IMR-90 (cell line): ENCODE results near the gene PLEKHG4. TPM values are rescaled to one million over a fixed set of nuclear protein-coding genes. Genes with fewer than 3 reads are reported as not detected.

ENCODE experiments used
- ATAC-seq: fragments of 200-7000 bp; cut with Tn5 transposase; 2 replicates; pipeline ENCODE4 v1.9.1; 2020; ENCODE audit warnings: low read depth, mild to moderate bottlenecking, moderate library complexity
- BruUV-seq: library from RNA; stranded (reverse); fragments of 400-500 nt; replicated peaks from 2 replicates; lab custom pipeline; 2021; lab: Mats Ljungman, UMichigan
- CTCF ChIA-PET: fragments of 300-600 bp; formaldehyde crosslinking; extraction: SDS; loops from one replicate; lab custom pipeline; 2021; ENCODE audit warnings: antibody characterized with exemption; lab: Yijun Ruan, JAX
- POLR2A ChIA-PET: fragments of 300-600 bp; sonication (Branson Sonifier 250); formaldehyde crosslinking; loops from one replicate; lab custom pipeline; 2022; ENCODE audit warnings: antibody characterized with exemption; ENCODE audit not compliant: unreplicated experiment; lab: Charles Lee
- DNase-seq: peaks from one replicate; pipeline ENCODE4 v3.0.0; 2013
- H2AFZ ChIP-seq: replicated peaks from 2 replicates; pipeline ENCODE3; 2013; ENCODE audit warnings: low read length, mild to moderate bottlenecking; ENCODE audit not compliant: poor library complexity
- H2AK5ac ChIP-seq: 2 replicates; pipeline ENCODE4 v1.6.1; 2013; ENCODE audit warnings: low read depth, low read length, inconsistent platforms
- H2AK9ac ChIP-seq: replicated peaks from 2 replicates; pipeline ENCODE3; 2013; ENCODE audit warnings: mild to moderate bottlenecking, low read depth, low read length, moderate library complexity; ENCODE audit not compliant: poor library complexity
- H2BK120ac ChIP-seq: 2 replicates; pipeline ENCODE4 v1.6.1; 2013; ENCODE audit warnings: low read depth, low read length, inconsistent platforms
- H2BK15ac ChIP-seq: 3 replicates; pipeline ENCODE4 v1.6.1; 2013; ENCODE audit warnings: low read depth, low read length, inconsistent platforms
- H2BK20ac ChIP-seq: 2 replicates; pipeline ENCODE4 v1.6.1; 2013; ENCODE audit warnings: low read depth, mild to moderate bottlenecking, inconsistent platforms, low read length, moderate library complexity
- H2BK5ac ChIP-seq: 2 replicates; pipeline ENCODE4 v1.6.1; 2013; ENCODE audit warnings: mild to moderate bottlenecking, low read depth, low read length, inconsistent platforms; ENCODE audit not compliant: poor library complexity, severe bottlenecking
- H3K14ac ChIP-seq: replicated peaks from 2 replicates; pipeline ENCODE4 v1.6.1; 2013; ENCODE audit warnings: low read depth, low read length, inconsistent platforms
- H3K18ac ChIP-seq: 2 replicates; pipeline ENCODE4 v1.6.1; 2013; ENCODE audit warnings: low read depth, low read length, control low read depth
- H3K23ac ChIP-seq: 2 replicates; pipeline ENCODE4 v1.6.1; 2013; ENCODE audit warnings: low read depth, low read length, inconsistent platforms
- H3K27ac ChIP-seq: 2 replicates; pipeline ENCODE4 v1.5.1; 2013; ENCODE audit warnings: mild to moderate bottlenecking, control low read depth, low read length; ENCODE audit not compliant: insufficient read depth
- H3K27me3 ChIP-seq: 2 replicates; pipeline ENCODE4 v1.6.1; 2013; ENCODE audit warnings: low read length; ENCODE audit not compliant: control insufficient read depth, insufficient read depth
- H3K36me3 ChIP-seq: 2 replicates; pipeline ENCODE4 v1.6.1; 2013; ENCODE audit warnings: low read length, mixed read lengths; ENCODE audit not compliant: control insufficient read depth, insufficient read depth
- H3K4ac ChIP-seq: 2 replicates; pipeline ENCODE4 v1.6.1; 2013; ENCODE audit warnings: low read depth, low read length, inconsistent platforms
- H3K4me1 ChIP-seq: 2 replicates; pipeline ENCODE4 v1.6.1; 2013; ENCODE audit warnings: low read length, mixed read lengths; ENCODE audit not compliant: control insufficient read depth, insufficient read depth
- H3K4me2 ChIP-seq: 2 replicates; pipeline ENCODE4 v1.6.1; 2013; ENCODE audit warnings: low read depth, mild to moderate bottlenecking, control low read depth, low read length, moderate library complexity
- H3K4me3 ChIP-seq: 2 replicates; pipeline ENCODE4 v1.5.1; 2013; ENCODE audit warnings: low read depth, mild to moderate bottlenecking, control low read depth, low read length, moderate library complexity; ENCODE audit not compliant: insufficient read depth
- H3K56ac ChIP-seq: 2 replicates; pipeline ENCODE4 v1.6.1; 2013; ENCODE audit warnings: low read length, inconsistent platforms; ENCODE audit not compliant: insufficient read depth; ENCODE audit errors: extremely low read depth
- H3K79me1 ChIP-seq, 2 experiments: 2 replicates each; pipeline ENCODE4 v1.6.1; 2013; ENCODE audit warnings: low read length in 2 of 2, inconsistent platforms in 1 of 2, low read depth in 1 of 2
- H3K9ac ChIP-seq: 2 replicates; pipeline ENCODE4 v1.6.1; 2013; ENCODE audit warnings: low read depth, low read length, control low read depth
- H3K9me1 ChIP-seq: 2 replicates; pipeline ENCODE4 v1.6.1; 2013; ENCODE audit warnings: low read length, inconsistent platforms; ENCODE audit not compliant: insufficient read depth
- H3K9me3 ChIP-seq: 2 replicates; pipeline ENCODE4 v1.6.1; 2013; ENCODE audit warnings: low read length; ENCODE audit not compliant: control insufficient read depth, insufficient read depth
- H4K20me1 ChIP-seq: 2 replicates; pipeline ENCODE4 v1.6.1; 2013; ENCODE audit warnings: low read length, inconsistent platforms; ENCODE audit not compliant: insufficient read depth
- H4K5ac ChIP-seq: 2 replicates; pipeline ENCODE4 v1.6.1; 2013; ENCODE audit warnings: mild to moderate bottlenecking, low read depth, low read length, control low read depth
- H4K8ac ChIP-seq, 2 experiments: 2 replicates each; pipeline ENCODE4 v1.6.1; 2013; ENCODE audit warnings: low read depth in 2 of 2, low read length in 2 of 2, control low read depth in 1 of 2, inconsistent platforms in 1 of 2
- H4K91ac ChIP-seq: 2 replicates; pipeline ENCODE4 v1.6.1; 2013; ENCODE audit warnings: low read depth, low read length, inconsistent platforms; ENCODE audit not compliant: insufficient read depth
- BHLHE40 ChIP-seq: fragments of 150-350 bp; IDR thresholded peaks from 2 replicates; pipeline ENCODE4 v1.6.1; 2016; ENCODE audit warnings: mild to moderate bottlenecking, low read depth, low read length
- CEBPB ChIP-seq: IDR thresholded peaks from 2 replicates; pipeline ENCODE4 v1.6.1; 2012; ENCODE audit warnings: low read depth, low read length, improper control_type of control experiment
- CHD1 ChIP-seq: IDR thresholded peaks from 2 replicates; pipeline ENCODE4 v1.6.1; 2012; ENCODE audit warnings: low read depth, low read length, improper control_type of control experiment
- FOS ChIP-seq: fragments of 150-350 bp; IDR thresholded peaks from 2 replicates; pipeline ENCODE4 v1.6.1; 2016; ENCODE audit warnings: low read depth, low read length
- MAFK ChIP-seq: IDR thresholded peaks from 2 replicates; pipeline ENCODE4 v1.6.1; 2012; ENCODE audit warnings: low read depth, low read length, improper control_type of control experiment
- MAZ ChIP-seq: IDR thresholded peaks from 2 replicates; pipeline ENCODE4 v1.6.1; 2012; ENCODE audit warnings: low read depth, mild to moderate bottlenecking, low read length, improper control_type of control experiment, moderate library complexity, borderline replicate concordance
- MXI1 ChIP-seq: IDR thresholded peaks from 2 replicates; pipeline ENCODE4 v1.6.1; 2012; ENCODE audit warnings: low read depth, mild to moderate bottlenecking, low read length, moderate library complexity, borderline replicate concordance
- NFE2L2 ChIP-seq: fragments of 150-350 bp; IDR thresholded peaks from 2 replicates; pipeline ENCODE4 v1.6.1; 2016; ENCODE audit warnings: low read depth, mild to moderate bottlenecking, low read length
- POLR2A ChIP-seq: IDR thresholded peaks from 2 replicates; pipeline ENCODE4 v1.6.1; 2012; ENCODE audit warnings: mild to moderate bottlenecking, low read depth, low read length
- RAD21 ChIP-seq: IDR thresholded peaks from 2 replicates; pipeline ENCODE4 v1.6.1; 2012; ENCODE audit warnings: low read length, improper control_type of control experiment
- RCOR1 ChIP-seq: IDR thresholded peaks from 2 replicates; pipeline ENCODE4 v1.6.1; 2012; ENCODE audit warnings: mild to moderate bottlenecking, low read length, improper control_type of control experiment; ENCODE audit not compliant: insufficient replicate concordance
- RFX5 ChIP-seq: IDR thresholded peaks from 2 replicates; pipeline ENCODE4 v1.8.0; 2012; ENCODE audit warnings: low read depth, mild to moderate bottlenecking, low read length, moderate library complexity
- SMC3 ChIP-seq: fragments of 150-350 bp; IDR thresholded peaks from 2 replicates; pipeline ENCODE4 v1.6.1; 2016; ENCODE audit warnings: low read depth, mild to moderate bottlenecking, antibody characterized with exemption, low read length, moderate library complexity
- WGBS, 2 experiments: methylation state at CpG; one replicate each; pipeline versions ENCODE4 v1.1.5 to v1.1.7; 2013; ENCODE audit warnings: missing lambda C conversion rate in 2 of 2; ENCODE audit not compliant: insufficient read length in 1 of 2; ENCODE audit errors: extremely low coverage in 2 of 2; 5-methylcytosine and 5-hydroxymethylcytosine counted together
- dilution Hi-C: fragments of 300-500 bp; cut with HindIII; formaldehyde crosslinking; loops from one replicate; pipeline ENCODE4 v1.14.3; 2018; ENCODE audit warnings: low sequenced_read_pairs; ENCODE audit not compliant: unreplicated experiment
- in situ Hi-C: fragments of 300-500 bp; cut with MboI; formaldehyde crosslinking; loops from 3 replicates; pipeline ENCODE4 v1.14.3; 2019; ENCODE audit warnings: low sequenced_read_pairs, inconsistent platforms, mixed read lengths
- intact Hi-C: fragments of 100-400 bp; cut with micrococcal nuclease; formaldehyde crosslinking; loops from 2 replicates; pipeline ENCODE4 v1.10.0; 2022
- polyA plus RNA-seq, 3 experiments: library from polyadenylated mRNA; depleted of rRNA; stranded (reverse); fragments of >200 nt; gene quantifications; 2 replicates each; pipeline ENCODE4 v1.2.3, GENCODE V29; 2012; ENCODE audit warnings: low replicate concordance in 1 of 3
- total RNA-seq: library from RNA; depleted of rRNA; stranded (reverse); fragments of >200 nt; gene quantifications from 2 replicates; pipeline ENCODE4 v1.2.3, GENCODE V29; 2012
- TF ChIP-seq, protein P1 (sequence below): fragments of 150-350 bp; IDR thresholded peaks from 2 replicates; pipeline ENCODE4 v1.6.1; 2016; ENCODE audit warnings: low read depth, mild to moderate bottlenecking, low read length, moderate library complexity, borderline replicate concordance
- TF ChIP-seq, protein P2 (sequence below): conservative IDR thresholded peaks from 2 replicates; pipeline ENCODE4 v1.5.1; 2012; ENCODE audit warnings: mild to moderate bottlenecking, low read depth, low read length, improper control_type of control experiment

Gene PLEKHG4
- total and polyA plus RNA-seq, 2 of the 4 experiments (the other 2 are of a cell fraction) = 14.0 to 50.7 TPM

DNA sequence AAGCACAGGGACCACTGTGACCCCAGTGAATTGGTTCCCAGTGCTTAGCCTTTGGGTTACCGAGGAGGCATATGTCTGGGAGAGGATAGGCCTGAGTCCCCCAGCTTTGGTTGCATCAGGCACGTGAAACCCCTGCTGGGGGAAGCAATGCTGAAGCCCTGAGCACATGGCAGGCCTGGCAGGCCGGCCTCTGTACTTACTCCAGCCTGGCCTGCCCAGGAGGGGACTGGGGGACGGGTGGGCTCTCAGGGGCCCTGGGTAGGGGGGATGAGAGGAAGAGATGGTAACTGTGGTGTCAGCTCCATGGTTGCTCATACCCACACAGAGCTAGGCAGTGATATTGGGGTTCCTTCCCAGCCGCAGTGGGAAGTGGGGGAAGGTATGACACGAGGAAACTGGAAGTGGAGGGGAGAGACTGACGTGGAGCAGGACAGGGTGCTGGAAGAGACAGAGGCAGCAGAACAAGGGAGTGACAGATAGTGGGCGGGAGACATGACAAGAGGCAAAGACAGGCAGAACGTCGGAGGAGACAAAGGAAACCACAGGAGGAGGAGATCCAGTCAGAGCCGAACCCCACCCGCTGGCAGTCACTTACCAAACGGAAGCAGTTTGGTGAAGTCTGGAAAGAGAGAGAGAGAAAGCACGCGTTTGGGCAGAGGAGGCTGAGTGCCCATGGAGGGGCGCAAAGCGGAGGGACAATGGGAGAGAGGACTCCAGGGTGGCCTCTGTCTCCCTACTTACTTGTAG is 43.3 kb upstream of the PLEKHG4 start:
- dilution Hi-C loops (no loop called here), intact Hi-C loops (no loop called here), in situ Hi-C loops (no loop called here)
- Histone ChIP-seq H2AFZ (no peak overlapping the region), H3K56ac (no peak overlapping the region), H3K4me2 (no peak overlapping the region), H3K9ac (no peak overlapping the region), H2AK5ac (peak overlapping the region; percentile 18; the same call in 1 of the 2 replicates), H4K20me1 (no peaks in the 10 kb centered on the region; the same call in 1 of the 2 replicates), H3K4ac (no peak overlapping the region), H2BK5ac (no peak overlapping the region), H3K36me3 (peaks cover 65% of the 10 kb centered on the region), H2BK120ac (no peak overlapping the region), H3K4me1 (peaks cover 8% of the 10 kb centered on the region), H2BK15ac (no peak overlapping the region), H3K9me3 (no peaks in the 10 kb centered on the region), H4K8ac (no peak overlapping the region), H3K79me1 (peaks cover 19 to 64% of the 10 kb centered on the region in 2 experiments; a peak in 3 of 4 replicates), H3K9me1 (peaks cover 15% of the 10 kb centered on the region), H2AK9ac (peak overlapping the region; percentile 23), H3K4me3 (no peak overlapping the region), H3K23ac (no peak overlapping the region), H2BK20ac (no peak overlapping the region), H3K27me3 (no peaks in the 10 kb centered on the region), H4K5ac (no peak overlapping the region), H4K91ac (no peak overlapping the region), H3K18ac (no peak overlapping the region), H3K14ac (no peak overlapping the region), H3K27ac (no peak overlapping the region)
- ATAC-seq = no peak
- CTCF ChIA-PET = no interaction called here
- BruUV-seq = no TSS peak
- POLR2A ChIA-PET = no interaction called here
- WGBS, 2 experiments = 100% methylated on average over 6 of the region's 17 CpGs; no CpG with 5 or more reads in 1 of the 2 experiments
- no peak for DNase-seq
- TF ChIP-seq, protein P1, sequence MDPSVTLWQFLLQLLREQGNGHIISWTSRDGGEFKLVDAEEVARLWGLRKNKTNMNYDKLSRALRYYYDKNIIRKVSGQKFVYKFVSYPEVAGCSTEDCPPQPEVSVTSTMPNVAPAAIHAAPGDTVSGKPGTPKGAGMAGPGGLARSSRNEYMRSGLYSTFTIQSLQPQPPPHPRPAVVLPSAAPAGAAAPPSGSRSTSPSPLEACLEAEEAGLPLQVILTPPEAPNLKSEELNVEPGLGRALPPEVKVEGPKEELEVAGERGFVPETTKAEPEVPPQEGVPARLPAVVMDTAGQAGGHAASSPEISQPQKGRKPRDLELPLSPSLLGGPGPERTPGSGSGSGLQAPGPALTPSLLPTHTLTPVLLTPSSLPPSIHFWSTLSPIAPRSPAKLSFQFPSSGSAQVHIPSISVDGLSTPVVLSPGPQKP = no peak
- TF ChIP-seq, protein P2, sequence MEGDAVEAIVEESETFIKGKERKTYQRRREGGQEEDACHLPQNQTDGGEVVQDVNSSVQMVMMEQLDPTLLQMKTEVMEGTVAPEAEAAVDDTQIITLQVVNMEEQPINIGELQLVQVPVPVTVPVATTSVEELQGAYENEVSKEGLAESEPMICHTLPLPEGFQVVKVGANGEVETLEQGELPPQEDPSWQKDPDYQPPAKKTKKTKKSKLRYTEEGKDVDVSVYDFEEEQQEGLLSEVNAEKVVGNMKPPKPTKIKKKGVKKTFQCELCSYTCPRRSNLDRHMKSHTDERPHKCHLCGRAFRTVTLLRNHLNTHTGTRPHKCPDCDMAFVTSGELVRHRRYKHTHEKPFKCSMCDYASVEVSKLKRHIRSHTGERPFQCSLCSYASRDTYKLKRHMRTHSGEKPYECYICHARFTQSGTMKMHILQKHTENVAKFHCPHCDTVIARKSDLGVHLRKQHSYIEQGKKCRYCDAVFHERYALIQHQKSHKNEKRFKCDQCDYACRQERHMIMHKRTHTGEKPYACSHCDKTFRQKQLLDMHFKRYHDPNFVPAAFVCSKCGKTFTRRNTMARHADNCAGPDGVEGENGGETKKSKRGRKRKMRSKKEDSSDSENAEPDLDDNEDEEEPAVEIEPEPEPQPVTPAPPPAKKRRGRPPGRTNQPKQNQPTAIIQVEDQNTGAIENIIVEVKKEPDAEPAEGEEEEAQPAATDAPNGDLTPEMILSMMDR = no peak
- TF ChIP-seq CHD1 (no peak), POLR2A (no peak), MAFK (no peak), MAZ (no peak), RFX5 (no peak), NFE2L2 (no peak), RAD21 (no peak), MXI1 (no peak), BHLHE40 (no peak), CEBPB (no peak), FOS (no peak), RCOR1 (no peak), SMC3 (no peak)
